ENCODE data around the gene DSN1.

DNA sequence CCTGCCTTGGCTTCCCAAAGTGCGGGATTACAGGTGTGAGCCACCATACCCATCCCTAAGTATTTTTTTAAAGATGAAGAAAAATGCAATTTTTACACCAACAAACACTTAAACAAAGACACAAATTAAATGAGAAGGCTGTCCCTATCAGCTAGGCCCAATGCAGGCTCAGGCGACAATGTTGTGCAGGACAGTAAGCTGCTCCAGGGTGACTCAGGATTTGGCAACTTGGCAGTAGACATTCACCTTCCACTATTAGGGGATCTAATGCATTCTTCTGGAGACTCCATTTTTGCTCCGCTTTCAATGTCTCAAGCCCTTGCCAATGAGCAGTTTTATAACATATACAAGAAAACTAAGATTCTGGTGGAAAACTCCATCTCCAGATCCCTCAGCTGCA is 47.4 kb downstream of the DSN1 start:
- TF ChIP-seq, protein P1, sequence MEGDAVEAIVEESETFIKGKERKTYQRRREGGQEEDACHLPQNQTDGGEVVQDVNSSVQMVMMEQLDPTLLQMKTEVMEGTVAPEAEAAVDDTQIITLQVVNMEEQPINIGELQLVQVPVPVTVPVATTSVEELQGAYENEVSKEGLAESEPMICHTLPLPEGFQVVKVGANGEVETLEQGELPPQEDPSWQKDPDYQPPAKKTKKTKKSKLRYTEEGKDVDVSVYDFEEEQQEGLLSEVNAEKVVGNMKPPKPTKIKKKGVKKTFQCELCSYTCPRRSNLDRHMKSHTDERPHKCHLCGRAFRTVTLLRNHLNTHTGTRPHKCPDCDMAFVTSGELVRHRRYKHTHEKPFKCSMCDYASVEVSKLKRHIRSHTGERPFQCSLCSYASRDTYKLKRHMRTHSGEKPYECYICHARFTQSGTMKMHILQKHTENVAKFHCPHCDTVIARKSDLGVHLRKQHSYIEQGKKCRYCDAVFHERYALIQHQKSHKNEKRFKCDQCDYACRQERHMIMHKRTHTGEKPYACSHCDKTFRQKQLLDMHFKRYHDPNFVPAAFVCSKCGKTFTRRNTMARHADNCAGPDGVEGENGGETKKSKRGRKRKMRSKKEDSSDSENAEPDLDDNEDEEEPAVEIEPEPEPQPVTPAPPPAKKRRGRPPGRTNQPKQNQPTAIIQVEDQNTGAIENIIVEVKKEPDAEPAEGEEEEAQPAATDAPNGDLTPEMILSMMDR (conservative IDR thresholded peaks at IDR 0.05; ENCODE audit: low read depth, low read length), result no peak
- no peak for TF ChIP-seq EZH2 (IDR thresholded peaks at IDR 0.05; ENCODE audit: borderline replicate concordance, low read depth, low read length, poor library complexity, severe bottlenecking)

Data from A673 (cell line).